GM19193 (cell line): Measurements from ENCODE around the gene ZNF566.
A peak's percentile ranks its signal among the peaks of the same experiment; 100 is the strongest.

Source experiments
- POLR2A ChIP-seq: IDR thresholded peaks from 4 replicates; pipeline ENCODE4 v1.6.1; 2011; ENCODE audit not compliant: insufficient read depth, insufficient read length; ENCODE audit errors: extremely low read depth

Gene ZNF566

DNA sequence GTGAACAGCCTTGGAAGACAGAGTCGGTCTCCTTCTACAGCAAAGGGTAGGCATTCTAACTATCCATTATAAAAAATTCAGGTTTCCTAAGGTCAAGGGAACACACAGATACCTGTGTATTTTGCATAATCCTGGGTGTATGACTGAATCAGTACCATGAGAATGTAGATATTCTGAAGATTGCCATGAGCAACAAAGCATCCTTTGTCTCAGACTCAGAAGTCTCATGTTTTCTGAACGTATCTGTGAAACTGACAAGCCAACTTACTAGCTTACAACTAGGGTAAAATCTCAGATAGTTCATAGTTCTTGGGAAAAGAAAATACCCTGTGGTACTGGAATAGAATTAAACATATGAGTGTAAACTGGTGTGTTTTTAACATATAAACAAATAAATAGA, 6.5 kb downstream of the ZNF566 start:
- TF ChIP-seq POLR2A: no peak

- TF ChIP-seq POLR2A: no peak
These were observed 29.3 kb downstream of the ZNF566 start for GRCh38 chr19:36460046-36460445.

GRCh38 chr19:36456831-36457230, 32.5 kb downstream of the ZNF566 start:
- TF ChIP-seq POLR2A: no peak

DNA sequence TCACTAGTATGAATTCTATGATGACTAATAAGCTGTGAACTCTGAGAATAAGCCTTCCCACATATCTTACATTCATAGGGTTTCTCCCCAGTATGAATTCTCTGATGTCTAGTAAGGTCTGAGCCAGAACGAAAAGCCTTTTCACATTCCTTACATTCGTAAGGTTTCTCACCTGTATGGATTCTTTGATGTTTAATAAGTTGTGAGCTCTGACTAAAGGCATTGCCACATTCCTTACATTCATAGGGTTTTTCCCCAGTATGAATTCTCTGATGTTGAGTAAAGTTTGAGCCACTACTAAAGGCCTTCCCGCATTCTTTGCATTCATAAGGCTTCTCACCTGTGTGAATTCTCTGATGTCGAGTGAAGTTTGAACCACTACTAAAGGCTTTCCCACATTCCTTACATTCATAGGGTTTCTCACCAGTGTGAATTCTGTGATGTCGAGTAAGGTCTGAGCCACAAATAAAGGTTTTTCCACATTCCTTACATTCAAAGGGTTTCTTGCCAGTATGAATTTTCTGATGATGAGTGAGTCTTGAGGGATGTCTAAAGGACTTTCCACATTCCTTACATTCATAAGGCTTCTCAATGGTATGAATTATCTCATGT, 40.2 kb downstream of the ZNF566 start:
- no peak for TF ChIP-seq POLR2A

DNA sequence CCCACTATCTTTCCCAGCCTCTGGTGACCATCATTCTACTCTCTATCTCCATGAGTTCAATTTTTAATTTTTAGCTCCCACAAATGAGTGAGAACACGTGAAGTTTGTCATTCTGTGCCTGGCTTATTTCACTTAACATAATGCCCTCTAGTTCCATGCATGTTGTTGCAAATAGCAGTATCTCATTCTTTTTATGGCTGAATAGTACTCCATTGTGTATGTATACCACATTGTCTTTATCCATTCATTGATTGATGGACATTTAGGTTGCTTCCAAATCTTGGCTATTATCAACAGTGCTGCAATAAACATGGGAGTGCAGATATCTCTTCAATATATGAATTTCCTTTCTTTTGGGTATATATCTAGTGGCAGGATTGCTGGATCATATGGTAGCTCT, 48.0 kb downstream of the ZNF566 start:
- no peak for TF ChIP-seq POLR2A

DNA sequence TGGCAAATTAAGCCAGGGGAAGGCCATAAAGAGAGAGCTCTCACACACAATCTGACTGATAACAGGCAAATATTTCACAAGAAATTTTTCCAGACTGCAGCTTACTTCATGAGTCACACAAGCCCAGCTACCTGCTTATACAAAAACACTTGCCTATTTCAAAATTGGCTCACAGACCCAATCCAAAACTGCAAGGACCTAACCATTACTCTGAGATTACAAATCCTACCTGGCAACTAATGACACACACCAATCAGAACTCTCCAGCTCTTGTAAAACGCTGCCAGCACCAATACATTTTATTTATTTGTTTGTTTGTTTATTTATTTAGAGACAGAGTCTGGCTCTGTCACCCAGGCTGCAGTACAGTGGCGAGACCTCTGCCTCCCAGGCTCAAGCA, 52.8 kb downstream of the ZNF566 start:
- no peak for TF ChIP-seq POLR2A

GRCh38 chr19:36423925-36424324, 65.4 kb downstream of the ZNF566 start:
- no peak for TF ChIP-seq POLR2A

GRCh38 chr19:36421749-36422481, 67.4 kb downstream of the ZNF566 start:
- no peak for TF ChIP-seq POLR2A

DNA sequence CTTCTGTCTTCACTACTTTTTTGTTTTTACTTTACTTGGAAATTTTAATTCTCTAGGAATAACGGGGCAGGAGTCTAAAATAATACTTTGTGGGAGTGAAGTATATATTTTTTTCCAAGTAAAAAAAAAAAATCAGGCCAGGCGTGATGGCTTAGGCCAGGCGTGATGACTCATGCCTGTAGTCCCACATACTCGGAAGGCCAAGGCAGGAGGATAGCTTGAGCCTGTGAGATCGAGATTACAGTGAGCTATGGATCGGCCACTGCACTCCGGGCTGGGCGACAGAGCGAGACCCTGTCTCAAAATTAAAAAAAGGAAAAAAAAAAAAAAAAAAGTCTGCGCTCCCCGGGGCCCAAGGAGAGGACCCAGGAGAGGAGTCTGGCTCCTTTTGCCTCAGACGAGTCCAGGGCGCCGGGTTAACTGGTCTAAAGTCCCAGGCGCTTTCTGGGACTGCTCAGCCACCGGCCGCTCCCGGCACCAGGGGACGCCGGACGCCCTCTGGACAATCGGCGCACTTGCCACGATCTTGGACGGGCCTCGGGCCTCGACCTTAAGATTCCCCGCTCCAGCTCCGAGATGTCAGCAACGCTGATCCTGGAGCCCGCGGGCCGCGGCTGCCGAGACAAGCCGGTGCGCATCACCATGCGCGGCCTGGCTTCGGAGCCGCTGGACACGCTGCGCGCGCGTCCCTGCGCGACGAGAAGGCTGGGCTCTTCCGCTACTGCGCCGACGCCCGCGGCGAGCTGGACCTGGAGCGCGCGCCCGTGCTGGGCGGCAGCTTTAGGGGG, 68.2 kb downstream of the ZNF566 start:
- no peak for TF ChIP-seq POLR2A

GRCh38 chr19:36418287-36419001, 70.9 kb downstream of the ZNF566 start, which contains the start of gene ZFP82:
Gene ZFP82 (minus strand): TSS chr19:36418644. CDS start chr19:36409789, 8,855 bp downstream.
- TF ChIP-seq POLR2A: peak; percentile 77

- TF ChIP-seq POLR2A: no peak
These were observed 71.5 kb downstream of the ZNF566 start for GRCh38 chr19:36417752-36418286.

- no peak for TF ChIP-seq POLR2A
These were observed 79.5 kb downstream of the ZNF566 start for GRCh38 chr19:36409841-36410240.

DNA sequence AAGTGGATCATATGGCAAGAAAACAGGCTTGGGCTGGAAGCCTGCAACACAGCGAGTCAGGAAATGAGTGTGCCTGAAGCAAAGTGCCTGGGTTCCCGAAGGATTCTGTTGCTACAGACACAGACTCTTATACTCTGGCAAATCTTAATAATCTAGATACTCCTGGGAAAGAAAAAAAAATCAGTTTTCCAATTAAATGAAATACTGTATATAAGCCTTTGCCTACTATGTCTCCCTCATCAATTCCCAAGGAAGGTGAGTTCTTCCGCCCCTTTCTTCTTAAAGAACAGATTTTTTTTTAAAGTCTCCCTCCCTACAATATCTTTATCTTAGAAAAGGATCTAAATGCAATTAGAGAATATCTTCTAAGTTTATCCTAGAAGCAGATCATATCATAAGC, 81.3 kb downstream of the ZNF566 start:
- no peak for TF ChIP-seq POLR2A

DNA sequence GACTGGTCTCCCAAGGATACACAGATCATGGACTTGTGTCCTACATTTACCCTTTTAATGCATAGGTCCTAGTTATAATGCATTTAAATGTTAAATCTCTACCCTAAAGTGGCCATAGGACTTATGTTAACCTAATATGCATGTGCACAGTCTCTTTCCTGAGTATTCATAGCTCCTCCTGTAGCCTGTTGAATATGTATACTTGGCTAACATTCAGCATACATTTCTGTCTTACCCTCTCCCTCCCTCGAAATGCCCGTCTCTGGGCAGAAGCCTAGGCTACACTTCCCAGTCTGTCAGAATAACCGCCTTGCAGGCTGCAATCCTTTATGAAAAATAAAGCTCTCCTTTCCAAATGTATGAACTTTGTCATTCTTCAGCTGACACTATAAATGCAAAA, 84.9 kb downstream of the ZNF566 start:
- no peak for TF ChIP-seq POLR2A

- TF ChIP-seq POLR2A: no peak
These were observed 87.9 kb downstream of the ZNF566 start for GRCh38 chr19:36401475-36401874.
